ENCODE results near the gene CITED4.

GRCh38 chr1:40886318-40887011 is 24.3 kb upstream of the CITED4 start:
- TF ChIP-seq CTCF (IDR thresholded peaks at IDR 0.05): no peak
- no peak for TF ChIP-seq POLR2A (IDR thresholded peaks at IDR 0.05)

All from breast epithelium (tissue), 3 donors.